Ramos (cell line): Measurements from ENCODE around the gene SDC4.

Experiments used
- in situ Hi-C: fragments of 300-500 bp; cut with MboI; formaldehyde crosslinking; loops from one replicate; pipeline ENCODE4 v1.14.3; 2022; ENCODE audit warnings: low sequenced_read_pairs; ENCODE audit not compliant: unreplicated experiment

The SDC4 gene

GRCh38 chr20:45345104-45345936 is 2.9 kb downstream of the SDC4 start:
- in situ Hi-C loops, result no loop called here

- in situ Hi-C loops, result no loop called here
These were observed 3.9 kb downstream of the SDC4 start for GRCh38 chr20:45344168-45344860.

GRCh38 chr20:45343532-45344167 is 4.6 kb downstream of the SDC4 start:
- in situ Hi-C loops, result no loop called here

GRCh38 chr20:45342855-45343531 is 5.2 kb downstream of the SDC4 start:
- in situ Hi-C loops, result no loop called here

GRCh38 chr20:45341939-45342854 is 6.0 kb downstream of the SDC4 start:
- in situ Hi-C loops, result no loop called here

- in situ Hi-C loops, result no loop called here
These were observed 6.7 kb downstream of the SDC4 start for GRCh38 chr20:45341579-45341938.

- in situ Hi-C loops, result no loop called here
These were observed 7.3 kb downstream of the SDC4 start for GRCh38 chr20:45340951-45341350.

- in situ Hi-C loops, result no loop called here
These were observed 7.9 kb downstream of the SDC4 start for GRCh38 chr20:45340236-45340847.

GRCh38 chr20:45339799-45340198 is 8.4 kb downstream of the SDC4 start:
- in situ Hi-C loops, result no loop called here

GRCh38 chr20:45339084-45339483 is 9.1 kb downstream of the SDC4 start:
- in situ Hi-C loops, result no loop called here

GRCh38 chr20:45338121-45339030 is 9.8 kb downstream of the SDC4 start:
- in situ Hi-C loops, result no loop called here

GRCh38 chr20:45337367-45338120 is 10.7 kb downstream of the SDC4 start:
- in situ Hi-C loops, result no loop called here

- in situ Hi-C loops, result no loop called here
These were observed 11.5 kb downstream of the SDC4 start for GRCh38 chr20:45336530-45337366.

- in situ Hi-C loops, result no loop called here
These were observed 17.7 kb downstream of the SDC4 start for GRCh38 chr20:45330476-45330875.

- in situ Hi-C loops, result no loop called here
These were observed 18.5 kb downstream of the SDC4 start for GRCh38 chr20:45329497-45330319.

- in situ Hi-C loops, result no loop called here
These were observed 19.8 kb downstream of the SDC4 start for GRCh38 chr20:45328451-45328850.
